T-helper 2 cell treated with Interferon-gamma antibody and Interleukin-4, amounts not matched to agents 100 ng/mL and 5 ng/mL, for 36 hours (primary cell): ENCODE data around the gene MGAM2. TPM values are rescaled to one million over a fixed set of nuclear protein-coding genes. Genes with fewer than 3 reads are reported as not detected.

Source experiments
- intact Hi-C: fragments of 100-400 bp; cut with micrococcal nuclease; formaldehyde crosslinking; loops from one replicate; pipeline ENCODE4 v1.15.1; 2023
- total RNA-seq: library from RNA; stranded (reverse); gene quantifications from 2 replicates; pipeline ENCODE4 v1.2.3, GENCODE V29; 2022

MGAM2 gene
- total RNA-seq, 1 donor from 2014 or later = not detected

- intact Hi-C loops = no loop called here
Measured at GRCh38 chr7:142114207-142114606, 2.7 kb downstream of the MGAM2 start.

- intact Hi-C loops = no loop called here
Measured at GRCh38 chr7:142120524-142120923, 9.0 kb downstream of the MGAM2 start.

GRCh38 chr7:142123184-142123583 lies 11.7 kb downstream of the MGAM2 start:
- intact Hi-C loops = no loop called here

DNA sequence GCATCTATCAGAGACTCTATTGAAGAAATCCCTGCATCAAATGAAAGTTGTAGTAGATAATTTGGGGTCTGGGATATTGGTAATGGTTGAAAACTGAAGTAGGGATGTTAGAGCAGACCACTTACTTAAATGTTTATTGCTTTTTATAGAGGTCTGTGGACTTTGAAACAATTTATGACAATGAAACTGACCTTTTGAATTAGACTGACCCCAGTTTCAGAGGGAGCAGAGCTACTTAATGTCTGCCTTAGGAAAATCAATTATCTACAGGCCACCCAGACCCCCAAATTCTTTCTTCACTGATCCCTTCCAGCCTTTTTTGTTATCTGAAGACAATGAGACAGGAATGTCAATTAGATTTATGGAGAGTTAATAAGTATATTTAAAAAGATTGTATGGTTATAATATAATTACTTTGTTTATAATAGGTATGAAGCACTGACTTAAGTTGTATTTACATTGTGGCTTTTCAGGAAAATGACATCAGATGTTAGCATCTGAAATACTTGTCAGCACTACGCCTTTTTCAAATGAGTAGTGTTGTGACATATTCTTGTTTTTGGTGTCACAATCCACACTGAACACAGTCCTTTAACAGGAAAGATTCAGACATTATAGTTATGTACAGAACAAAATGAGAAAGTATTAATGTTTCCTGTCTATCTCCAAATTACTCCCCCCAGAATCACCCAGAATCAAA lies 13.9 kb downstream of the MGAM2 start:
- intact Hi-C loops = no loop called here

DNA sequence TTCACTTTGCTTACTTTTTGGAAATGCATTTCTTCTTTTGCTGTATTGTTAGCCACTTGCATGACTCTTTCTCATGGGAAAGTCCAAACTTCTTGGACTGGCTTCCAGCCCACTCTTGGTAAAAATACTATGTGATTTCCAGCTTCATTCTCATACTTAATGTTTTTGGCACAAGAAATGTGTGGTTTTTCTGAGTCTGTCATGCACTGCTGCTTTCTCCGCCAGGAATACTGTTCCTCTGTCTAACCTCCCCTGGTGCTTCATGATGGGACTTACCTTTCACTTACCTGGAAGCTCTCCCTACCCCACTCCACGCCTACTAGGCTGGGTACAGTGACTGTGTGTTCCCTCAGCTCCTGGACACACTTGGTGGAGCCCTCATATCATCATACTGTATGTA lies 18.7 kb downstream of the MGAM2 start:
- intact Hi-C loops = loop anchor here (5.0 kb wide), 1 partner anchor 153 kb away; no protein-coding TSS in a partner anchor

DNA sequence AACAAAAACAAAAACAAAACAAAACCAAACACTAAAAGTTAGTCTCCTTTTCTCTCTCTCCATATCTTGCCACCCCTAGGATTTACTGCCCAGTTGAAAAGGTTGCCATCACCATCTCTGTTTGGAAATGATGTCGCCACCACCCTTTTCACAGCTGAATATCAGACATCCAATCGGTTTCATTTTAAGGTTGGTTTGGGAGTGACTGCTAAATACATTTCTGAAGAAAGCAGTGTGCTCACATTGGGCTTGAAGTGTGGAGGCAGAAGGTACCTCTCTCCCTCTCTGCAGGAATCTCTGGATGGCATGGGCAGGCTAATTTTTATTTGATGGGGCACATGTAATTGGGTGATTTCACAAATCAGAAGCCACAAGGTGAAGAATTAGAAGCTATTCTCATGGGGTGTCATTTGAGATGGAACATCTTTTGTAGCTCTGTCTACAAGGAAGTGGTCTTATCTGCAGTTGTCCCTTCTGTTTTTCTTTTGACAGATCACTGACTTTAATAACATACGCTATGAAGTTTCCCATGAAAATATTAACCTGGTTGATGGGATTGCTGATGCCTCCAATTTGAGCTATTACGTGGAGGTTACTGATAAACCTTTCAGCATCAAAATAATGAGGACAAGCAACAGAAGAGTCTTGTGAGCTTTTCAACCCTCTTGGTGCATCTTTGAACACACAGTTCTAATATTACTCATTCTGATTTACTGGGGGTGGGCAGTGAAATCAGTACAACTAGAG lies 20.1 kb downstream of the MGAM2 start:
- intact Hi-C loops = loop anchor here (5.0 kb wide), 1 partner anchor 154 kb away; no protein-coding TSS in a partner anchor

DNA sequence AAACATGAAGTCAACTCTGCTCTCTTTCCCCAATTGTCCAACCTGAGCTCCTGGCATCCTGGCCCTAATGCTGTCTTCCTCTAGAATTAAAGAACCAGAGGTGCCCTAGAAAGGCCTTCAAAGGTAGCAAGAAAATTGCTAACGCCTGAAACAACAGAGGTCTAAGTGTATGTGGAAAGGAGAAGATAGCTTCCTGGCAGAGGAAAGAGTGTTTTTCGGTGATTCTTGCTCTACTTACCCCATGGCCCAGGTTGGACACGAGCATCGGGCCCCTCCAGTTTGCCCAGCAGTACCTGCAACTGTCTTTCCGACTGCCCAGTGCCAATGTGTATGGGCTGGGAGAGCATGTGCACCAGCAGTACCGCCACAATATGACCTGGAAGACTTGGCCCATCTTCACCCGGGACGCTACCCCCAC lies 22.2 kb downstream of the MGAM2 start:
- intact Hi-C loops = loop anchor here (5.0 kb wide), 1 partner anchor 156 kb away; no protein-coding TSS in a partner anchor

GRCh38 chr7:142134909-142135308 lies 23.4 kb downstream of the MGAM2 start:
- intact Hi-C loops = loop anchor here (5.0 kb wide), 1 partner anchor 158 kb away; no protein-coding TSS in a partner anchor

- intact Hi-C loops = no loop called here
Measured at GRCh38 chr7:142138996-142139395, 27.5 kb downstream of the MGAM2 start.

DNA sequence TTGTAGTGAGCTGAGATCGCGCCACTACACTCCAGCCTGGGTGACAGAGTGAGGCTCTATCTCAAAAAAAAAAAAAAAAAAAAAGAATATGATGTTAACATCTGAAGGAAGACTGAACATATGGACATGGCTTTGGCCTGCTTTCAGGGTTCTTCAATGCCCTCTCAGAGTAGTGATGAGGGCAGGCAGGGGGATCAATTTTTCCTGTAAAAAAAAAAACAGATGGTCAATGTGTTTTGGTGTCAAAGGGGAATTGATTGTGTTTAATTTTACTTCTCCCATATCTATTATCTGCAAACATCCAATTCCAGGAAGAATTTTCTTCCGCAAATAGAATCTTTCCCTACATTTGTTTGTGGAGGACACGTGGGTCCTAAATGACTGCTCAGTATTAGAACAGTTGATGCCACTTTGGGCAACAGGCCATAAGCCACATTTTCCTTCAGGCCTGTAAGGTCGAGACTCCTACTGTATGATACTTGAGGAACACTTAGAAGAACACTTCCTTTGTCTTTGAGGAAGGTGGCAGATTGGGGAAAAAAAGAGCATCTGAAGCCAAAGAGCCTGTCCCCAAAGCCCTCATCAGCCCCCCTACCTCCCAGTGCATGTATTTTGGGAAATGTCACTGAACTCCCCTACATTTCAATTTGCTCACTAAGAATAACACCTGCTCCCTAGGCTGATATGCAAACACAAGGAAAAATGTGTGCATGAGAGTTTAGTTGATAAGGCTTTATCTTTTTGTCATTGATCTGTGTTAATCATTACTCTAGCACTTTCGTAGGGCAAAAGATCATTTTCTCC lies 28.3 kb downstream of the MGAM2 start:
- intact Hi-C loops = no loop called here

GRCh38 chr7:142140401-142140959 lies 29.0 kb downstream of the MGAM2 start:
- intact Hi-C loops = no loop called here

- intact Hi-C loops = no loop called here
Measured at GRCh38 chr7:142142702-142143101, 31.2 kb downstream of the MGAM2 start.

DNA sequence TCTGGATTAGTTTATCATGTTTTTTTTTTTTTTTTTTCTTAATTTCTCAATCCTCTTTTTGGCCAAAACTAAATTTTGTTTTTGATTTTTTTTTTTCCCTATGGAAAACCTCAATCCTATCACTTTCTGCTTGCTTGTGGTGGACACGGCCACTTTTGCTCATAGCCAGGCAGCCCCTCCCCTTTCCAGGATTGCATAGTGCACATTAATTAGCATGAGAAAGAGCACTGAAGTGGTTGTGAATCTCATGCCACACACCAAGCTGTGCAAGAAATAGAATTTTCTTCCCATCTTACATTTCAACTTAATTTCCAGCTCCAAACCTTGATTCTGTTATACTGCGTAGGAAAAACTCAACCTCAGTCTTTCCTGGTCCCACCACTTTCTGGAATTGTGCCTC lies 34.6 kb downstream of the MGAM2 start:
- intact Hi-C loops = no loop called here

GRCh38 chr7:142150356-142150755 lies 38.8 kb downstream of the MGAM2 start:
- intact Hi-C loops = no loop called here

GRCh38 chr7:142150869-142151268 lies 39.4 kb downstream of the MGAM2 start:
- intact Hi-C loops = no loop called here

DNA sequence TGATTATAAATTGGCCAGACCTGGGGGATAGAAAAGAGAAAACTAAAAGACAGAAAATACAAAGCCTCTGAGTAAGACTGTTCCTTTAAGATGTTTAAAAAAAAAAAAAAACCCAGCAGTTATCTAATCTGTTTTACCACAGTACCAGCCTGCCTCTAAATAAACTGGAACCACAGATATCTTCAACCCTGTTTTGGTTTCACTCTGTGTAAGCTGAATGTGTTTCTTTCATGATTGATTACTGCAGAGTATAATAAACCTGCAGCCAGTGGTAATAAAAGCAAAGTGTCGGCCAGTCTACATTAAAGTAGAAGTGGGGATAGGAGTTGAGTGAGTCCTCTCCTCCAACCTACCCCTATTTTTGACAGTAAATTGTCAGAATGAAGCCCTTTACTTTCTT lies 40.6 kb downstream of the MGAM2 start:
- intact Hi-C loops = no loop called here

GRCh38 chr7:142153400-142153799 lies 41.9 kb downstream of the MGAM2 start:
- intact Hi-C loops = no loop called here

- intact Hi-C loops = no loop called here
Measured at GRCh38 chr7:142158736-142159496, 47.4 kb downstream of the MGAM2 start.

GRCh38 chr7:142161921-142162320 lies 50.4 kb downstream of the MGAM2 start:
- intact Hi-C loops = no loop called here

DNA sequence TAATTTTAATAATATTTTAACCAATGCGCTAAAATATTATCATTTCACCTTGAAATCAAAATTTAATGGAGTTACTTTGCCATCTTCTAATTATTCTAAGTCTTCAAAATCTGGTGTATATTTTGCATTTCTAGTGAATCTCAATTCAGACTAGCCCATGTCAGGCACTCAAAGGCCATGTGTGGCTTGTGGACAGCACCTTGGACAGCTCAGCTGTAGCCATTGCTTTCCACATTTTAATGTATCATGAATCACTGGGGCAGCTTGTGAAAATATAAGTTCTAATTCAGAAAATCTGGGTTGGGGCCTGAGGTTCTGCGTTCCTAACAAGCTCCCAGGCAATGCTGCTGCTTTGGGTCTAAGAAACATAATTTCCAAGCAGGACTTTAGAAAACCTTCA lies 57.2 kb downstream of the MGAM2 start:
- intact Hi-C loops = no loop called here

GRCh38 chr7:142172932-142173331 lies 61.4 kb downstream of the MGAM2 start:
- intact Hi-C loops = no loop called here
